ENCODE results near the gene CHD5.

Gene CHD5

DNA sequence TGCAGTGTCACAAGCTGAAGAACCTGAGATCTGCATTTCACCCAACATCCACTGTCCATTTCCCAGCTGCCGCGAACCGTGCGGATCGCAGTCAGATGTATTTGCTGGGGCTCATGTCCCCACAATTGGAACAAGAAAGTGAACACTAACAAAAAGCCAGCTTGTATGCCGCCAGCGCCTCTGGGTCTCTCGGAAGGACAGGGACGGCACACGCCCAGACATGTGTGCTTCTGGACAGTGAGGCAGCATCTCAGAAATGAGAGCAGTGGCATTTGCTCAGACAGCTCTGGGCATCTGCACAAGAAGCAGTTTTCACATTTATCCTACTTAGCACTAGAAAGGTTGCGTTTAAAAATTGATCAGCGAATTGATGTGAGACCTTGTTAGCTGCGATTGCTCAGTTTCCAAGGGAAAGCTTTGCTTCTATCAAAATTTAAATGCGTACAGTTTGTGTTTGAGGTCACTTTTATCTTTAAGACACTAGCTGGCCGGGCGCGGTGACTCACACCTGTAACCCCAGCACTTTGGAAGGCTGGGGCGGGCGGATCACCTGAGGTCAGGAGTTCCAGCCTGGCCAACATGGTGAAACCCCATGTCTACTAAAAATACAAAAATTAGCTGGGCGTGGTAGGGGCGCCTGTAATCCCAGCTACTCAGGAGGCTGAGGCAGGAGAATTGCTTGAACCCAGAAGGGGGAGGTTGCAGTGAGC, 105.8 kb downstream of the CHD5 start:
- no peak overlapping the region for H3K27ac ChIP-seq (ENCODE audit: low read length)
- no peaks in the 10 kb centered on the region for H3K27me3 ChIP-seq (ENCODE audit: control insufficient read depth, insufficient read depth, low read length)
- peaks cover 2% of the 10 kb centered on the region; the same call in 1 of the 2 replicates for H3K4me1 ChIP-seq (ENCODE audit: control insufficient read depth, insufficient read depth, low read length)
- WGBS (ENCODE audit: insufficient coverage, insufficient read length), result no CpG with 5 or more reads among the region's 21 CpGs
- no peak for DNase-seq (ENCODE audit: low read depth, low spot score)
- no peaks in the 10 kb centered on the region for H3K36me3 ChIP-seq (ENCODE audit: control insufficient read depth, insufficient read depth, low read length)
- H3K4me3 ChIP-seq (ENCODE audit: low read length), result no peak overlapping the region
- no peaks in the 10 kb centered on the region for H3K9me3 ChIP-seq (ENCODE audit: control insufficient read depth, insufficient read depth, low read length)

GRCh38 chr1:6073480-6074053, 106.6 kb downstream of the CHD5 start:
- WGBS (ENCODE audit: insufficient coverage, insufficient read length), result no CpG with 5 or more reads among the region's 15 CpGs
- Histone ChIP-seq H3K4me1 (ENCODE audit: control insufficient read depth, insufficient read depth, low read length) (peaks cover 2% of the 10 kb centered on the region; the same call in 1 of the 2 replicates), H3K27me3 (ENCODE audit: control insufficient read depth, insufficient read depth, low read length) (no peaks in the 10 kb centered on the region), H3K4me3 (ENCODE audit: low read length) (no peak overlapping the region), H3K9me3 (ENCODE audit: control insufficient read depth, insufficient read depth, low read length) (no peaks in the 10 kb centered on the region), H3K36me3 (ENCODE audit: control insufficient read depth, insufficient read depth, low read length) (no peaks in the 10 kb centered on the region), H3K27ac (ENCODE audit: low read length) (no peak overlapping the region)
- no peak for DNase-seq (ENCODE audit: low read depth, low spot score)

GRCh38 chr1:6072774-6073479, 107.2 kb downstream of the CHD5 start:
- H3K4me1 ChIP-seq (ENCODE audit: control insufficient read depth, insufficient read depth, low read length), result peaks cover 2% of the 10 kb centered on the region; the same call in 1 of the 2 replicates
- no peaks in the 10 kb centered on the region for H3K9me3 ChIP-seq (ENCODE audit: control insufficient read depth, insufficient read depth, low read length)
- no peak overlapping the region for H3K27ac ChIP-seq (ENCODE audit: low read length)
- DNase-seq (ENCODE audit: low read depth, low spot score), result no peak
- H3K27me3 ChIP-seq (ENCODE audit: control insufficient read depth, insufficient read depth, low read length), result no peaks in the 10 kb centered on the region
- no peaks in the 10 kb centered on the region for H3K36me3 ChIP-seq (ENCODE audit: control insufficient read depth, insufficient read depth, low read length)
- H3K4me3 ChIP-seq (ENCODE audit: low read length), result no peak overlapping the region
- no CpG with 5 or more reads among the region's 17 CpGs for WGBS (ENCODE audit: insufficient coverage, insufficient read length)

DNA sequence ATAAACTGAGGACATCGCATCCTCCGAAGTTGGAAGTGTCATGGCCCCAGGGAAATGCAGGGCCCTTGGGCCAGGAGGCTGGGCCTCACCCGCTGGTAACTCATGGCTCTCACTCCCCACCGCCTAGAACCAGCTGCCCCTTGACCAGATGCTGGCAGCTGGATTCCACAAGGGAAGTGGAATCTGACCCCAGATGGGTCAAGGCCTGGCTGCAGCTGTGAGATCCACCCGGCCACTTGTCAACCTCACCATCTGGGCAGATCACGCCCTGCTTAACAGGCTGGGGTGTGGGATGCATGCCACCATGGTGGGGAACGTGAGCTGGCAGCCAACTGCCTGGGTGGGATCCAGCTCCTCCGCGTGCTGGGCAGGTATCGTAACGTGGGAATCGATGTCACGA, 108.9 kb downstream of the CHD5 start:
- Histone ChIP-seq H3K4me3 (ENCODE audit: low read length) (no peak overlapping the region), H3K36me3 (ENCODE audit: control insufficient read depth, insufficient read depth, low read length) (no peaks in the 10 kb centered on the region), H3K4me1 (ENCODE audit: control insufficient read depth, insufficient read depth, low read length) (no peaks in the 10 kb centered on the region), H3K27me3 (ENCODE audit: control insufficient read depth, insufficient read depth, low read length) (no peaks in the 10 kb centered on the region), H3K9me3 (ENCODE audit: control insufficient read depth, insufficient read depth, low read length) (no peaks in the 10 kb centered on the region), H3K27ac (ENCODE audit: low read length) (no peak overlapping the region)
- no CpG with 5 or more reads among the region's 13 CpGs for whole genome bisulfite sequencing (ENCODE audit: insufficient coverage, insufficient read length)
- no peak for DNase-seq (ENCODE audit: low read depth, low spot score)

DNA sequence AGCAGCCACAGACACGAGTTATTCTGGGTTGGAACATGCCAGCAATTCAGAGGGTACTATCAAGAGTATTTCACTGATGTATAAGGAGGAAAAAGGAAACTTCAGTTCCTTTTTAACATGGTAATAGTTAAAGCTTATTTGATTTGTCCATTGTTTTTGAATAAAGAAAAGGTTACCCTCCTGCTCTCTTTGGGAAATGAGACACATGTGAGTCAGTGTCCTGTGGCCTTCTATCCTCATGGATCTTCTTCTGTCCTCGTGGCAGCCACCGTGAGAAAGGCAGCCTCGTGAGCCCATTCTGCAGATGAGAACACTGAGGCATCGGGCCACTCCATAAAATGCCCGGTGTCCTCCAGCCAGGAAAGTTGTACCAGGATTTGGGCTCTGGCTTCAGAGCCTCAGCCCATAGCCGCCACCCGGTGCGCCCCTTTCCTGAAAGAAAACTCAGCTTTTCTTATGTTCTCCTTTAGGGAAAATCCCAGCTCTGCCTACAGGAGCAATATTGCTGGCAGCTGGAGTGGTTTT, 109.6 kb downstream of the CHD5 start:
- WGBS (ENCODE audit: insufficient coverage, insufficient read length), result no CpG with 5 or more reads among the region's 9 CpGs
- no peaks in the 10 kb centered on the region for H3K4me1 ChIP-seq (ENCODE audit: control insufficient read depth, insufficient read depth, low read length)
- no peaks in the 10 kb centered on the region for H3K27me3 ChIP-seq (ENCODE audit: control insufficient read depth, insufficient read depth, low read length)
- H3K4me3 ChIP-seq (ENCODE audit: low read length), result no peak overlapping the region
- H3K9me3 ChIP-seq (ENCODE audit: control insufficient read depth, insufficient read depth, low read length), result no peaks in the 10 kb centered on the region
- H3K27ac ChIP-seq (ENCODE audit: low read length), result no peak overlapping the region
- no peak for DNase-seq (ENCODE audit: low read depth, low spot score)
- H3K36me3 ChIP-seq (ENCODE audit: control insufficient read depth, insufficient read depth, low read length), result no peaks in the 10 kb centered on the region; the same call in 1 of the 2 replicates

- H3K4me1 ChIP-seq (ENCODE audit: control insufficient read depth, insufficient read depth, low read length), result no peaks in the 10 kb centered on the region
- no peak overlapping the region for H3K4me3 ChIP-seq (ENCODE audit: low read length)
- WGBS (ENCODE audit: insufficient coverage, insufficient read length), result no CpG with 5 or more reads among the region's 14 CpGs
- no peaks in the 10 kb centered on the region for H3K27me3 ChIP-seq (ENCODE audit: control insufficient read depth, insufficient read depth, low read length)
- no peaks in the 10 kb centered on the region for H3K9me3 ChIP-seq (ENCODE audit: control insufficient read depth, insufficient read depth, low read length)
- DNase-seq (ENCODE audit: low read depth, low spot score), result no peak
- no peaks in the 10 kb centered on the region; the same call in 1 of the 2 replicates for H3K36me3 ChIP-seq (ENCODE audit: control insufficient read depth, insufficient read depth, low read length)
- no peak overlapping the region for H3K27ac ChIP-seq (ENCODE audit: low read length)
These were observed 110.5 kb downstream of the CHD5 start for GRCh38 chr1:6069573-6069972.

GRCh38 chr1:6068932-6069331, 111.2 kb downstream of the CHD5 start:
- H3K27me3 ChIP-seq (ENCODE audit: control insufficient read depth, insufficient read depth, low read length), result no peaks in the 10 kb centered on the region
- H3K9me3 ChIP-seq (ENCODE audit: control insufficient read depth, insufficient read depth, low read length), result no peaks in the 10 kb centered on the region
- no peak overlapping the region for H3K4me3 ChIP-seq (ENCODE audit: low read length)
- no peaks in the 10 kb centered on the region for H3K4me1 ChIP-seq (ENCODE audit: control insufficient read depth, insufficient read depth, low read length)
- H3K27ac ChIP-seq (ENCODE audit: low read length), result no peak overlapping the region
- no peaks in the 10 kb centered on the region; the same call in 1 of the 2 replicates for H3K36me3 ChIP-seq (ENCODE audit: control insufficient read depth, insufficient read depth, low read length)
- no peak for DNase-seq (ENCODE audit: low read depth, low spot score)
- no CpG with 5 or more reads among the region's 9 CpGs for WGBS (ENCODE audit: insufficient coverage, insufficient read length)

DNA sequence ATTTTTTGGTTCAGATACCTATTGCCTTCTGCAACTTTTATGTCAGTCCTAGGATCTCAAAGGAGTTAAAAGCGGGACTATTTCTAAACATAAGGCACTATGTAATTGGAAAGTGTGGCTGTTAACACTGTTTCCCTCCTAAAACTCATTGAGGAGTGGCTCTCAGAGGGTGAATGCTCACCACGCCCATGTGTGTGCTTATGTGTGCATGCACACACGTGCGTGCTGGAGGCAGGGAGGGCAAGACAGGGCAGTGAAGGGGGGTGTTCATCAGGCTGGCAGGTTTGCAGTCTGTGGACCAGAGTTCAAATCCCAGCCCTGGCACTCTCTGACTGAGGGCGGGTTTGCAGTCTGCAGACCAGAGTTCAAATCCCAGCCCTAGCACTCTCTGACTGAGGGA, 112.0 kb downstream of the CHD5 start:
- WGBS (ENCODE audit: insufficient coverage, insufficient read length), result no CpG with 5 or more reads among the region's 5 CpGs
- Histone ChIP-seq H3K36me3 (ENCODE audit: control insufficient read depth, insufficient read depth, low read length) (no peaks in the 10 kb centered on the region; the same call in 1 of the 2 replicates), H3K4me1 (ENCODE audit: control insufficient read depth, insufficient read depth, low read length) (no peaks in the 10 kb centered on the region), H3K9me3 (ENCODE audit: control insufficient read depth, insufficient read depth, low read length) (no peaks in the 10 kb centered on the region), H3K27ac (ENCODE audit: low read length) (no peak overlapping the region), H3K4me3 (ENCODE audit: low read length) (no peak overlapping the region), H3K27me3 (ENCODE audit: control insufficient read depth, insufficient read depth, low read length) (no peaks in the 10 kb centered on the region)
- DNase-seq (ENCODE audit: low read depth, low spot score), result no peak

- H3K27ac ChIP-seq (ENCODE audit: low read length), result no peak overlapping the region
- H3K4me3 ChIP-seq (ENCODE audit: low read length), result no peak overlapping the region
- no peaks in the 10 kb centered on the region for H3K9me3 ChIP-seq (ENCODE audit: control insufficient read depth, insufficient read depth, low read length)
- WGBS (ENCODE audit: insufficient coverage, insufficient read length), result no CpG with 5 or more reads among the region's 8 CpGs
- H3K36me3 ChIP-seq (ENCODE audit: control insufficient read depth, insufficient read depth, low read length), result no peaks in the 10 kb centered on the region; the same call in 1 of the 2 replicates
- H3K4me1 ChIP-seq (ENCODE audit: control insufficient read depth, insufficient read depth, low read length), result no peaks in the 10 kb centered on the region
- no peak for DNase-seq (ENCODE audit: low read depth, low spot score)
- no peaks in the 10 kb centered on the region for H3K27me3 ChIP-seq (ENCODE audit: control insufficient read depth, insufficient read depth, low read length)
These were observed 113.4 kb downstream of the CHD5 start for GRCh38 chr1:6066680-6067079.

DNA sequence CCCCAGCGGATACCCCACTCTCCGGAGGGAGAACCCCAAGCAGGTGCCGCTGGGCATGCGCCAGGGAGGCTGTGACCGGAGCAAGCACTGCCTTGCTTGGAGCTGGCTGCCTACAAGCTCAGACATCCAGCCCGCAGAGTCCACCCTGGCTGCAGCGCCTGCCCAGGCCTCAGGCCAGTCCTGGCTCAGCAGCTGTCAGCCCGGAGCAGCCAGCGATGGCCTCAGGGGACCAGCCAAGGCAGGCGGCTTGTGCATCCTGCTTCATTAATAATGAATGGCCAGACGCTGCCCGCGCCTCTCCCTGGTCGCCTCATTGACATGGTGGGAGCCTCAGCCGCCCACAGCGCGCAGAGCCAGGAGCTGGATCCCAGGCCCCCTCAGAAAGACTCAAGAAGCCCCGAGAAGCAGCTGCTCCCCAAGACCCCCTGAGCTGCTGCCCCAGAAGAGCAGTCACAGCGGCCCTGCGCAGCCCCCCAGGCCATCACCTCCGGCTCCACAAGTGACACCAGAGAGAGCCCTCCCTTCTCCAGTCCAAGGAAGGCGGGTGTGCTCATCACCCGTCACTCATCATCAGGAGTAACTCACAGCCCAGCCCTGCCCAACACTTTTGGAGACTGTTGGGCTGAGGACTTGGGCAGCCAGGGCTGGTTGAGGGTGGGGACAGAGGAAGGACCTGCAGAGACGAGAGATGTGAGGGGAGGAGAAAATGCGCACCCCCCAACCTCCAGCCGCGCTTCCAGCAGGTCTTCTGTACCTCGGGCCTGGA, 114.8 kb downstream of the CHD5 start:
- Histone ChIP-seq H3K9me3 (ENCODE audit: control insufficient read depth, insufficient read depth, low read length) (no peaks in the 10 kb centered on the region), H3K27ac (ENCODE audit: low read length) (no peak overlapping the region), H3K4me1 (ENCODE audit: control insufficient read depth, insufficient read depth, low read length) (no peaks in the 10 kb centered on the region), H3K4me3 (ENCODE audit: low read length) (no peak overlapping the region), H3K27me3 (ENCODE audit: control insufficient read depth, insufficient read depth, low read length) (no peaks in the 10 kb centered on the region), H3K36me3 (ENCODE audit: control insufficient read depth, insufficient read depth, low read length) (no peaks in the 10 kb centered on the region; the same call in 1 of the 2 replicates)
- DNase-seq (ENCODE audit: low read depth, low spot score), result no peak
- WGBS (ENCODE audit: insufficient coverage, insufficient read length), result no CpG with 5 or more reads among the region's 28 CpGs

Measured in iPS DF 6.9 (cell line).